NCI-H2171 treated with DMSO at 0.1 percent for 48 hours (cell line): ENCODE measurements around the gene GRB7.
"Not testable (repeated sequence)": the region's sequence is repeated elsewhere in the genome, so short reads cannot be mapped to it uniquely, and the experiment has no call there.

Experiments
- DNase-seq: peaks from one replicate; lab custom pipeline; 2025; lab: John Stamatoyannopoulos, UW

The GRB7 gene

GRCh38 chr17:39737760-39738567, at the start of gene GRB7:
Gene GRB7, plus strand, starts transcription at chr17:39737938. Its CDS starts 4,364 bp downstream, at chr17:39742302.
- DNase-seq: peak; percentile 87

GRCh38 chr17:39688475-39688835, 49.3 kb upstream of the GRB7 start:
- peak; percentile 45 for DNase-seq

GRCh38 chr17:39688945-39689344, 48.8 kb upstream of the GRB7 start:
- DNase-seq: no peak

- no peak for DNase-seq
These were observed 43.1 kb upstream of the GRB7 start for GRCh38 chr17:39694593-39694992.

GRCh38 chr17:39695089-39695474, 42.7 kb upstream of the GRB7 start:
- DNase-seq: no peak

- DNase-seq: no peak
These were observed 41.0 kb upstream of the GRB7 start for GRCh38 chr17:39696731-39697130.

- no peak for DNase-seq
These were observed 39.8 kb upstream of the GRB7 start for GRCh38 chr17:39697961-39698360.

GRCh38 chr17:39699157-39699817, 38.5 kb upstream of the GRB7 start:
- not testable (repeated sequence) for DNase-seq

GRCh38 chr17:39699818-39700147, 38.0 kb upstream of the GRB7 start, which contains the start of gene ERBB2:
Gene ERBB2, plus strand, starts transcription at chr17:39700064. Its CDS starts 175 bp downstream, at chr17:39700239.
- DNase-seq: no peak

GRCh38 chr17:39700148-39700987, 37.4 kb upstream of the GRB7 start:
- no peak for DNase-seq

- no peak for DNase-seq
These were observed 36.5 kb upstream of the GRB7 start for GRCh38 chr17:39701012-39701783.

GRCh38 chr17:39701784-39702422, 35.8 kb upstream of the GRB7 start:
- DNase-seq: no peak

- DNase-seq: no peak
These were observed 34.5 kb upstream of the GRB7 start for GRCh38 chr17:39702901-39703893.

- DNase-seq: no peak
These were observed 33.8 kb upstream of the GRB7 start for GRCh38 chr17:39703913-39704312.

GRCh38 chr17:39704821-39705551, 32.8 kb upstream of the GRB7 start:
- DNase-seq: no peak

GRCh38 chr17:39705786-39706348, 31.9 kb upstream of the GRB7 start:
- no peak for DNase-seq

- no peak for DNase-seq
These were observed 31.4 kb upstream of the GRB7 start for GRCh38 chr17:39706383-39706782.

- no peak for DNase-seq
These were observed 30.8 kb upstream of the GRB7 start for GRCh38 chr17:39706921-39707337.
